ENCODE results near the gene TSHZ2.
A peak's percentile ranks its signal among the peaks of the same experiment; 100 is the strongest.
"Not testable (repeated sequence)": the region's sequence is repeated elsewhere in the genome, so short reads cannot be mapped to it uniquely, and the experiment has no call there.

Gene TSHZ2

GRCh38 chr20:53302695-53303412 lies 330.7 kb downstream of the TSHZ2 start:
- H3K9me3 Mint-ChIP-seq, result no peaks in the 10 kb centered on the region
- no peak overlapping the region for H3K27ac Mint-ChIP-seq
- no peak for ATAC-seq
- no peaks in the 10 kb centered on the region for H3K36me3 Mint-ChIP-seq
- H3K4me3 Mint-ChIP-seq, result no peak overlapping the region
- no peak for DNase-seq (ENCODE audit: low spot score in 2 of 2)
- H3K4me1 Mint-ChIP-seq, result no peaks in the 10 kb centered on the region

DNA sequence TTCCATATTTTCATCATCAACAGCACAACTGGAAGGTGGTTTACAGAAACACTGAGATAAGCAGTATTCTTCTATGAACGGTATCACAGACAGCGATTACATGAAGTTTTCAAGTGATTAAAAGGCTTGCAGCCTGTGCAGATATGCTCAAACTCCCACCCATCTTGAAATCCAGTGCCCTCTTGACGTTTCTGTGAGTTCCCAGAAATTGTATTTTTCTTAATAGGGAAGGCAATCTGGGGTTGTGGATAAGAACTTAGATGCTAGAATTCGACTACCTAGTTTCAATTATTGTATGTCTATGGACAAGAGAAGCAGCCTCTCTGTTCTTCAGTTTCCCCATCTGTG lies 331.2 kb downstream of the TSHZ2 start:
- Mint-ChIP-seq H3K4me1 (no peaks in the 10 kb centered on the region), H3K9me3 (no peaks in the 10 kb centered on the region), H3K4me3 (no peak overlapping the region), H3K36me3 (no peaks in the 10 kb centered on the region), H3K27ac (no peak overlapping the region)
- no peak for DNase-seq (ENCODE audit: low spot score in 2 of 2)
- no peak for ATAC-seq

GRCh38 chr20:53304146-53304545 lies 332.0 kb downstream of the TSHZ2 start:
- Mint-ChIP-seq H3K27ac (no peak overlapping the region), H3K4me1 (no peaks in the 10 kb centered on the region), H3K9me3 (no peaks in the 10 kb centered on the region), H3K4me3 (no peak overlapping the region), H3K36me3 (no peaks in the 10 kb centered on the region)
- no peak for DNase-seq (ENCODE audit: low spot score in 2 of 2)
- no peak for ATAC-seq

DNA sequence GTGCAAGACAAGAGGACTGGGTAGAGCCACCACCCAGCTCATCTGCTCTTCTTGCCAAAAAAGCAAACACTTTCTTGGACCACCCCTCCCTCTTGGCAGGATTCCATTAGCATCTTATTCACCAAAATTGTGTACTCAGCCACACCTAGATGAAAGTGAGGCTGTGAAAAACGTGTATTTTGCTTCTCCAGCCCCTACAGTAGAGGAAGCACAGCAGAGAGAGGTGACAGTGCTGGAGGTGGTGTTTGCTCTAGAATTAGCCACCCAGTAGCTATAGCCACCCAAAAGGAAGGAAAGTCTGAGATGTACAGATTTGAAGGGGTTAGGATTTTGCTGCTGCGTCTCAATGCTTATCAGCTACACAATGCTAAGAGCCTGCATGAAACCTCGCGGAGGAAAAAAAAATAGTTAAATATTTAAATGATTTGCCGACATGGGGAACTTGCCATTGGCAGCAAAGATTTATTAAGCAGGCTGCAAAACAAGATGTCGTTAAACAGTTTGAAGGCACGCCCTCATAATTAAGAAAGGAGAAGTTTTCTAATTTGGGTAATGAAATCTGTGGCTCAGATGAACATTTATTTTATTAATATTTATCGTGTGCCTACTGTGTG lies 334.1 kb downstream of the TSHZ2 start:
- ATAC-seq (no peak), DNase-seq (ENCODE audit: low spot score in 2 of 2) (no peak)
- H3K9me3 Mint-ChIP-seq, result no peaks in the 10 kb centered on the region
- no peaks in the 10 kb centered on the region for H3K36me3 Mint-ChIP-seq
- H3K4me1 Mint-ChIP-seq, result no peaks in the 10 kb centered on the region
- H3K4me3 Mint-ChIP-seq, result no peak overlapping the region
- no peak overlapping the region for H3K27ac Mint-ChIP-seq

- H3K9me3 Mint-ChIP-seq, result no peaks in the 10 kb centered on the region
- no peak overlapping the region for H3K4me3 Mint-ChIP-seq
- H3K27ac Mint-ChIP-seq, result no peak overlapping the region
- no peaks in the 10 kb centered on the region for H3K36me3 Mint-ChIP-seq
- ATAC-seq, result no peak
- H3K4me1 Mint-ChIP-seq, result no peaks in the 10 kb centered on the region
- DNase-seq (ENCODE audit: low spot score in 2 of 2), result no peak
These were observed 335.9 kb downstream of the TSHZ2 start for GRCh38 chr20:53307964-53308597.

DNA sequence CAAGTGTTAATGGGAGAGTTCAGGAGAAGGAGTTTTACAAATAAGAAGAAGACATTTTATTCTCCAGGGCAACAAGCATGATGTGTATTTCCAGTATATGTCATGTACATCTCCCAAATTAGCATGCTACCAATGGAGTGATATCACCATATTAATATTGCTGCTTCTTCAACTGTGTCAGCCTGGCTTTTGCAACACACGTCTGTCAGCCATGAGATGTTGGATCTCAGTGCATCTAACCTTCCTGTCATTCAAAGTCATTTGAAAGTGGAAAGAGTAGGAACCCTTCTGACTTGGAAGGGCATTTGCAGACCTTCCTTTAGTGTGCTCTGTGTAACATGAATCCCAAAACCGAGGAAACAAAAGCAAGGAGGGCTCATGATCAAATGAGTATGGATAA lies 337.4 kb downstream of the TSHZ2 start:
- H3K4me3 Mint-ChIP-seq, result no peak overlapping the region
- ATAC-seq (no peak), DNase-seq (ENCODE audit: low spot score in 2 of 2) (no peak)
- H3K9me3 Mint-ChIP-seq, result no peaks in the 10 kb centered on the region
- H3K4me1 Mint-ChIP-seq, result no peaks in the 10 kb centered on the region
- H3K27ac Mint-ChIP-seq, result no peak overlapping the region
- H3K36me3 Mint-ChIP-seq, result no peaks in the 10 kb centered on the region

DNA sequence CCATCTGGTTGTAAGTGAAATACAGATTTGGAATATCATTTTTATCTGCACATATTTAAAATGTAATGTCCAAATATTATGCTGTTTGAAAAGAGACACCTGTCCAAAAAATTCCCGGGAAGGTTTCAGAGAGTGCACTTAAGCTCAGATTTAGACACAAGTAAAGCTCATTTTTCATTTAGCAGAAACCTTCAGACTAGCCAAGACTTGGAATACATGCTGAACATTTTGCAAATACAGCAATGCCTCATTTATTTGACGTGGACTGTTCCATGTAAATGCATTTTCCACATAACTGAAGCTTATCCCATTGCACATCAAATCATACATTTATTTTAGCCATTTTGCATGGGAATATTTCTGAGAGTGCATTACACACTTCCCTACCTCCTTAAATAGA lies 340.8 kb downstream of the TSHZ2 start:
- ATAC-seq (no peak), DNase-seq (ENCODE audit: low spot score in 2 of 2) (no peak)
- Mint-ChIP-seq H3K27ac (no peak overlapping the region), H3K36me3 (no peaks in the 10 kb centered on the region), H3K4me3 (no peak overlapping the region), H3K9me3 (no peaks in the 10 kb centered on the region), H3K4me1 (peaks cover 8% of the 10 kb centered on the region)

GRCh38 chr20:53316206-53316937 lies 344.2 kb downstream of the TSHZ2 start:
- peak; percentile 75 for ATAC-seq
- Mint-ChIP-seq H3K27ac (no peak overlapping the region), H3K9me3 (no peaks in the 10 kb centered on the region), H3K4me1 (peaks cover 8% of the 10 kb centered on the region), H3K36me3 (no peaks in the 10 kb centered on the region), H3K4me3 (no peak overlapping the region)
- no peak for DNase-seq (ENCODE audit: low spot score in 2 of 2)

- peaks cover 18% of the 10 kb centered on the region for H3K4me1 Mint-ChIP-seq
- no peaks in the 10 kb centered on the region for H3K9me3 Mint-ChIP-seq
- DNase-seq (ENCODE audit: low spot score in 2 of 2), result no peak
- H3K4me3 Mint-ChIP-seq, result no peak overlapping the region
- no peak overlapping the region for H3K27ac Mint-ChIP-seq
- ATAC-seq, result no peak
- no peaks in the 10 kb centered on the region for H3K36me3 Mint-ChIP-seq
These were observed 347.0 kb downstream of the TSHZ2 start for GRCh38 chr20:53319200-53319599.

DNA sequence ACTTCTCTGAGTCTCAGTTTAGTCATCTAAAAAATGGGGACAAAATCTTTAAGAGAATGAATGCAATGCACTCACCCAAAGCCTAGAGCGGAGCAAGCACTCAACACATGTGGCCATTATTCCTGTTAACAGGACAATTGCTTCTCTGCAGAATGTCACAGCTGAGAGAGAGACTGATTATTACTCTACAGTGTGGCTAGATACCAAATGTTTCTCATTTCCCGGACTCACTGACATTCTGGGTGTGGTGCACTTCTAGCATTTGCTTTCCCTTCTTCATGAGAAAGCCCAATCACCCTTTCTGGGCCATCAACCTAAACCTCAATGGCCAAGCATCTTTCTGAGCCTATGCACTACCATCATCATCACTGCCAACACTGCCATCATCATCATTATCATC lies 347.6 kb downstream of the TSHZ2 start:
- ATAC-seq (no peak), DNase-seq (ENCODE audit: low spot score in 2 of 2) (no peak)
- no peak overlapping the region for H3K27ac Mint-ChIP-seq
- no peak overlapping the region for H3K4me3 Mint-ChIP-seq
- H3K4me1 Mint-ChIP-seq, result peaks cover 18% of the 10 kb centered on the region
- no peaks in the 10 kb centered on the region for H3K36me3 Mint-ChIP-seq
- no peaks in the 10 kb centered on the region for H3K9me3 Mint-ChIP-seq

GRCh38 chr20:53320701-53321100 lies 348.5 kb downstream of the TSHZ2 start:
- Mint-ChIP-seq H3K27ac (no peak overlapping the region), H3K4me1 (peaks cover 17% of the 10 kb centered on the region), H3K4me3 (no peak overlapping the region), H3K36me3 (no peaks in the 10 kb centered on the region), H3K9me3 (no peaks in the 10 kb centered on the region)
- DNase-seq (ENCODE audit: low spot score in 2 of 2) (no peak), ATAC-seq (no peak)

DNA sequence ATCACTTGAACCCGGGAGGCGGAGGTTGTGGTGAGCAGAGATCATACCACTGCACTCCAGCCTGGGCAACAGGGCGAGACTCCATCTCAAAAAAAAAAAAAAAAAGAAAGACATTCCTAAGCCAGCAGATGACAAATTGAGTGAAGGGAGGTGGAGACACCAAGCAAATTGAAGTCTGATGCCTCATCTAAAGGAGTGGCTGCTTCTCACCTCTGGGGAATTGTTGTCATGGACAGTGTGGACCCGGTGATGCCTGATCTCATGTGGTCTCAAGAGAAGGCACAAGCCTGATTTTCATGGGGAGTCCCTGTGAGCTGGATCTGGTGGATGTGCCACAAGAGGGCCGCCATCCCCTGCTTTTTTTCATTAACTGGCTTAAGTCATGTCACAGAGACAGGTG lies 349.4 kb downstream of the TSHZ2 start:
- H3K27ac Mint-ChIP-seq, result no peak overlapping the region
- no peaks in the 10 kb centered on the region for H3K9me3 Mint-ChIP-seq
- DNase-seq (ENCODE audit: low spot score in 2 of 2) (no peak), ATAC-seq (no peak)
- no peak overlapping the region for H3K4me3 Mint-ChIP-seq
- peaks cover 10% of the 10 kb centered on the region for H3K4me1 Mint-ChIP-seq
- H3K36me3 Mint-ChIP-seq, result no peaks in the 10 kb centered on the region

- Mint-ChIP-seq H3K27ac (peak overlapping the region; percentile 48), H3K4me3 (no peak overlapping the region), H3K4me1 (peaks cover 10% of the 10 kb centered on the region), H3K9me3 (no peaks in the 10 kb centered on the region), H3K36me3 (no peaks in the 10 kb centered on the region)
- DNase-seq (ENCODE audit: low spot score in 2 of 2), result no peak
- ATAC-seq, result peak; percentile 64
These were observed 350.5 kb downstream of the TSHZ2 start for GRCh38 chr20:53322651-53323050.

GRCh38 chr20:53323460-53323859 lies 351.3 kb downstream of the TSHZ2 start:
- DNase-seq (ENCODE audit: low spot score in 2 of 2); ATAC-seq; H3K4me3 Mint-ChIP-seq; H3K9me3 Mint-ChIP-seq; H3K36me3 Mint-ChIP-seq: not testable (repeated sequence)
- H3K4me1 Mint-ChIP-seq, result peaks cover 10% of the 10 kb centered on the region
- H3K27ac Mint-ChIP-seq, result peak overlapping the region; percentile 48

- ATAC-seq, result no peak
- H3K4me3 Mint-ChIP-seq, result no peak overlapping the region
- no peaks in the 10 kb centered on the region for H3K9me3 Mint-ChIP-seq
- H3K36me3 Mint-ChIP-seq, result no peaks in the 10 kb centered on the region
- no peak for DNase-seq (ENCODE audit: low spot score in 2 of 2)
- peaks cover 10% of the 10 kb centered on the region for H3K4me1 Mint-ChIP-seq
- no peak overlapping the region for H3K27ac Mint-ChIP-seq
These were observed 352.7 kb downstream of the TSHZ2 start for GRCh38 chr20:53324816-53325215.

GRCh38 chr20:53328961-53329360 lies 356.8 kb downstream of the TSHZ2 start:
- Mint-ChIP-seq H3K4me3 (no peak overlapping the region), H3K36me3 (no peaks in the 10 kb centered on the region), H3K9me3 (no peaks in the 10 kb centered on the region), H3K4me1 (no peaks in the 10 kb centered on the region), H3K27ac (no peak overlapping the region)
- DNase-seq (ENCODE audit: low spot score in 2 of 2), result no peak
- ATAC-seq, result no peak
